Endodermal cell (in vitro differentiated cells): ENCODE measurements around the gene RAB7A. TPM values are rescaled to one million over a fixed set of nuclear protein-coding genes. Genes with fewer than 3 reads are reported as not detected.

Experiments used
- DNase-seq: peaks from one replicate; pipeline ENCODE4 v3.0.0-alpha.2; 2017
- H3K27ac ChIP-seq: 2 replicates; pipeline ENCODE4 v1.5.1; 2013; ENCODE audit warnings: mild to moderate bottlenecking, low read depth, low read length, moderate library complexity
- H3K27me3 ChIP-seq: 2 replicates; pipeline ENCODE4 v1.6.1; 2013; ENCODE audit warnings: mild to moderate bottlenecking, low read length, moderate library complexity; ENCODE audit not compliant: insufficient read depth, control insufficient read depth, poor library complexity, severe bottlenecking
- H3K36me3 ChIP-seq: 2 replicates; pipeline ENCODE4 v1.7.0; 2013; ENCODE audit warnings: mild to moderate bottlenecking, low read length, moderate library complexity; ENCODE audit not compliant: control insufficient read depth, insufficient read depth
- H3K4me1 ChIP-seq: one replicate; pipeline ENCODE4 v1.7.0; 2013; ENCODE audit warnings: low read length; ENCODE audit not compliant: control insufficient read depth, insufficient read depth
- H3K4me3 ChIP-seq: 2 replicates; pipeline ENCODE4 v1.5.1; 2013; ENCODE audit warnings: mild to moderate bottlenecking, low read length, moderate library complexity
- H3K9ac ChIP-seq: 2 replicates; pipeline ENCODE4 v1.6.1; 2013; ENCODE audit warnings: mild to moderate bottlenecking, low read length, moderate library complexity; ENCODE audit not compliant: poor library complexity, severe bottlenecking; ENCODE audit errors: extremely low read depth
- H3K9me3 ChIP-seq: 2 replicates; pipeline ENCODE4 v1.6.1; 2013; ENCODE audit warnings: mild to moderate bottlenecking, low read length, moderate library complexity; ENCODE audit not compliant: control insufficient read depth
- H3K27ac Mint-ChIP-seq: 2 replicates; pipeline ENCODE4 v1.8.0; 2020; ENCODE audit warnings: mixed read lengths
- H3K27me3 Mint-ChIP-seq: 2 replicates; pipeline ENCODE4 v1.8.0; 2021; ENCODE audit warnings: mild to moderate bottlenecking, mixed read lengths; ENCODE audit not compliant: insufficient read depth
- H3K36me3 Mint-ChIP-seq: 2 replicates; pipeline ENCODE4 v1.8.0; 2020; ENCODE audit warnings: low read depth, mixed read lengths
- H3K4me1 Mint-ChIP-seq: 2 replicates; pipeline ENCODE4 v1.8.0; 2020; ENCODE audit warnings: mixed read lengths
- H3K4me3 Mint-ChIP-seq: 2 replicates; pipeline ENCODE4 v1.8.0; 2020; ENCODE audit warnings: mild to moderate bottlenecking, moderate library complexity, mixed read lengths
- H3K9me3 Mint-ChIP-seq: 2 replicates; pipeline ENCODE4 v1.8.0; 2020; ENCODE audit warnings: mild to moderate bottlenecking, mixed read lengths
- WGBS, 2 experiments: methylation state at CpG; one replicate each; pipeline versions ENCODE4 v1.1.5 to v1.1.7; 2013; ENCODE audit warnings: missing lambda C conversion rate in 2 of 2, mixed read lengths in 1 of 2; ENCODE audit not compliant: insufficient coverage in 1 of 2, insufficient read length in 1 of 2; 5-methylcytosine and 5-hydroxymethylcytosine counted together
- total RNA-seq, 2 donors: library from RNA; stranded (reverse); fragmentation: NEBNext Ultra II Directional in 1 of 2; extraction: Animal tissue kit (Norgen Biotek cat#: 25700) in 1 of 2; gene quantifications; 2 replicates in 1 of 2; 3 replicates in 1 of 2; pipeline ENCODE4 v1.2.1, GENCODE V29; 2021
- TF ChIP-seq, protein P1 (sequence below): fragments of 200-600 bp; sonication (generic); conservative IDR thresholded peaks from 2 replicates; pipeline ENCODE4 v1.5.0; 2021; ENCODE audit warnings: antibody characterized with exemption, mild to moderate bottlenecking

Gene RAB7A
- total RNA-seq, 2 donors from 2014 or later = 166 to 194 TPM

DNA sequence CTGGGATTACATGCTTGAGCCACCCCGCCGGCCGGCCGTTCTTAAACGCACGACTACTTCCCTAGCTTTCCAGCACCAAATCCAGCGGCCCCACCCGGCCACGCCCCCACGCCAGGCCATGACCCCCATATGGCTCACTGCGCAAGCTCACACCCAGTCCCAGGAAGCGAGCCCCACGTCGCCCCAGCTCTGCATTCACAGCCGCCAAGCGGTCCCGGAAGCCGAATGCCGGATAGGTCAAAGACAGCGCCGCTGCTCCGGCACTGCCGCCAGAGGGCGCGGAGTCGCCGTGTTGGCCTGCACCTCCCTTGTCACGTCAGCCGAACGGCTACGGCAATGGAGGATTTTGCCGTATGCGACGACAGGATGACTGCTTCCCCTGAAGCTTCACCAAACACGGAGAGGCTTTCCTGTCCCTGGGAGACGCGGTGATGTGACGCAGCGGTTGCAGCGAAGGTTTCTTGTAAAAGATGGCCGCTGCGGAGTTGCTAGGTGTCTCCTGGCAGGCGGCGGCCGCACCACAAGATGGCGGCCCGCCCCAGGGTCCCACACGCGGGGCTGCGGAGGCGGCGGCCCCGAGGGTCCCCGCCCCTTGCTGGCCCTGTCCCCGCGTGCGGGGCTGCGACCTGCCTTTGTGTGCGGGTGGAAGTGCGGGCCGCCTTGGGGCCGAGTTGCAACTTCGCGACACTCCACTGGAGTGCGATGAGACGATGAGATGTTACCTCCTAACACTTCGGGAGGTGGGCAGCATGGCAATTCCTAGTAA, 45.2 kb upstream of the RAB7A start:
- Histone ChIP-seq H3K9ac (peak overlapping the region; percentile 83), H3K27ac (peak overlapping the region; percentile 100), H3K36me3 (no peaks in the 10 kb centered on the region), H3K4me3 (peak overlapping the region; percentile 76), H3K9me3 (no peaks in the 10 kb centered on the region), H3K4me1 (peaks cover 4% of the 10 kb centered on the region), H3K27me3 (no peaks in the 10 kb centered on the region)
- H3K27me3 Mint-ChIP-seq = peaks cover 28% of the 10 kb centered on the region
- TF ChIP-seq, protein P1, sequence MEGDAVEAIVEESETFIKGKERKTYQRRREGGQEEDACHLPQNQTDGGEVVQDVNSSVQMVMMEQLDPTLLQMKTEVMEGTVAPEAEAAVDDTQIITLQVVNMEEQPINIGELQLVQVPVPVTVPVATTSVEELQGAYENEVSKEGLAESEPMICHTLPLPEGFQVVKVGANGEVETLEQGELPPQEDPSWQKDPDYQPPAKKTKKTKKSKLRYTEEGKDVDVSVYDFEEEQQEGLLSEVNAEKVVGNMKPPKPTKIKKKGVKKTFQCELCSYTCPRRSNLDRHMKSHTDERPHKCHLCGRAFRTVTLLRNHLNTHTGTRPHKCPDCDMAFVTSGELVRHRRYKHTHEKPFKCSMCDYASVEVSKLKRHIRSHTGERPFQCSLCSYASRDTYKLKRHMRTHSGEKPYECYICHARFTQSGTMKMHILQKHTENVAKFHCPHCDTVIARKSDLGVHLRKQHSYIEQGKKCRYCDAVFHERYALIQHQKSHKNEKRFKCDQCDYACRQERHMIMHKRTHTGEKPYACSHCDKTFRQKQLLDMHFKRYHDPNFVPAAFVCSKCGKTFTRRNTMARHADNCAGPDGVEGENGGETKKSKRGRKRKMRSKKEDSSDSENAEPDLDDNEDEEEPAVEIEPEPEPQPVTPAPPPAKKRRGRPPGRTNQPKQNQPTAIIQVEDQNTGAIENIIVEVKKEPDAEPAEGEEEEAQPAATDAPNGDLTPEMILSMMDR = peak; percentile 99
- peaks cover 10% of the 10 kb centered on the region for H3K4me1 Mint-ChIP-seq
- peak overlapping the region; percentile 100 for H3K27ac Mint-ChIP-seq
- H3K9me3 Mint-ChIP-seq = no peaks in the 10 kb centered on the region
- WGBS, 2 experiments = 1 to 2% methylated on average over 52 to 67 of the region's 67 CpGs
- DNase-seq = peak; percentile 100
- H3K4me3 Mint-ChIP-seq = peak overlapping the region; percentile 71
- no peaks in the 10 kb centered on the region for H3K36me3 Mint-ChIP-seq

DNA sequence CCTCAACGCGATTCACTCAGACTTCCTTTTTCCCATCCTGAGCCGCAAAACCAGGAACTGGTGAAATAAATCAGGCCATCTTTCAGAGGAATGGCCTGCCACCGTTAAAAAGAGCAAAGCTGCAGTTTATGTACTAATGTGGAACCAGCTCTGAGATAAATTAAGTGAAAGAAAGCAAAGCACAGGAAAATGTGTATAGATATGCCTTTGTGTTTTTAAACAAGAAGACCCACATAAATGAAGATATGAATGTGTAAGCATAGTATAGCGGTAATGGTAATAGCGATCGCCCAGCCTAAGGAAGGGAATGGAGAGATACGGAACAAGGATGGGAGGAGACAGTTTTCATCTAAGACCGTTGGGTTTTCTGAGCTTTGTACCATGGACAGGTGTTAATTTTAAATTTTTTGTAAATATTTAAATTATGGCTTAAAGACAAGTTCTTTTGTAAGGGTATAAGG, 44.6 kb upstream of the RAB7A start:
- WGBS, 2 experiments = 56 to 59% methylated on average over 9 of the region's 9 CpGs

DNA sequence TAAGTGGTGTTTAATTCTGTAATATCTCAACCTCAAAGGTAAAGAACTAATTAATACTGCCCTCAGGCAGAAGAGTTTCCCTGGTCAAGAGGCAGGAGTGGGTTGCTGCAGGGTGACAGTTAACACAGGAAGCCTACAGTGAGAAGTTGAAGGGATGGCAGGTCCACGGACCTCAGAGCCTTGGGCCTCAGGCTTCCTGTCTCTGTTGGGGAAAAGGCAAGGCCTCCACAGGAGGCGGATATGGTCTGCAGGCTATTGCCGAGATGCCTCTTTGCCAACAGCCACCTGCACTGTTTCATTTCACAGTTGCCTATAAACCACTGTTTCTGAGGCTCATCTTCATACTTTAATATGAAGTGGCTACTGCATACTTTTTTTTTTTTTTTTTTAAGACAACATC, 42.0 kb upstream of the RAB7A start:
- H3K9me3 ChIP-seq = no peaks in the 10 kb centered on the region
- DNase-seq = no peak
- H3K9ac ChIP-seq = no peak overlapping the region
- H3K4me3 ChIP-seq = no peak overlapping the region
- H3K27ac ChIP-seq = no peak overlapping the region
- Mint-ChIP-seq H3K4me3 (no peak overlapping the region), H3K27ac (peak overlapping the region; percentile 30), H3K36me3 (no peaks in the 10 kb centered on the region), H3K27me3 (peaks cover 7% of the 10 kb centered on the region), H3K4me1 (peaks cover 4% of the 10 kb centered on the region), H3K9me3 (no peaks in the 10 kb centered on the region)
- 78 to 86% methylated on average over 1 to 3 of the region's 3 CpGs for WGBS, 2 experiments
- no peaks in the 10 kb centered on the region for H3K4me1 ChIP-seq
- TF ChIP-seq, protein P1 = no peak
- H3K27me3 ChIP-seq = no peaks in the 10 kb centered on the region
- no peaks in the 10 kb centered on the region for H3K36me3 ChIP-seq

More for the DNA sequence above, 44.6 kb upstream of the RAB7A start:
- Mint-ChIP-seq H3K27ac (peak overlapping the region; percentile 100), H3K27me3 (peaks cover 30% of the 10 kb centered on the region), H3K4me1 (peaks cover 10% of the 10 kb centered on the region), H3K4me3 (peak overlapping the region; percentile 71), H3K36me3 (no peaks in the 10 kb centered on the region), H3K9me3 (no peaks in the 10 kb centered on the region)
- TF ChIP-seq, protein P1 = no peak
- no peaks in the 10 kb centered on the region for H3K9me3 ChIP-seq
- no peak for DNase-seq
- H3K36me3 ChIP-seq = no peaks in the 10 kb centered on the region
- H3K27me3 ChIP-seq = no peaks in the 10 kb centered on the region
- peaks cover 4% of the 10 kb centered on the region for H3K4me1 ChIP-seq
- H3K27ac ChIP-seq = peak overlapping the region; percentile 100
- H3K9ac ChIP-seq = peak overlapping the region; percentile 83
- peak overlapping the region; percentile 76 for H3K4me3 ChIP-seq
